ENCODE measurements around the gene IDI2. TPM values are rescaled to one million over a fixed set of nuclear protein-coding genes. Genes with fewer than 3 reads are reported as not detected.

Gene IDI2
- total RNA-seq, 1 experiment from 2014 or later: not detected

DNA sequence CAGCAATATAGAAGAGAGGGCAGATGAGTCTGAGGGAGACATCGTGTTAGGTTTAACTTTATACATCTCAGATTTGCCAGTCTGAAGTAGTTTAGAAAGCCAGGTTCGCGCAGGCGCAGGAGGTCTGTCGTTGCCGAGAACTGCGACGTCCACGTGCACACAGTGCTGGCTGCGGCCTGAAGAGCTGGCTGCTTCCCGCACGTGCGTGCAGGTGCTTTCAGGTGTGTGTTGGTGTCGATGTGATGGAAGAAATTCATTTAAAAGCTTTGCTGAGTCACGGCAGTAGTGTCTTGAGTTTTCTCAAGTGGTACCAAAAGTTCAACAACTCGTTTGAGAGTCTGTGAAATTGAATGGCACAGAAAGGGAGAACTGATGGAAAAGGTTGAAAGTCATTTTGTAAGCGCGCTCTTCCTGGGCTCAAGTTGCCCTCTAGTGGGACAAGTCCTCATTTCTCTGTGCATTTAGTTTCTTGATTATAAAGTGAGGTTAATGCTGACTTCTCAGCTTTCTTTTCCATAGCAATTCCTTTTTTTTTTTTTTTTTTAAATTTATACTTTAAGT, 49.2 kb upstream of the IDI2 start:
- DNase-seq (ENCODE audit: low read depth, low spot score): no peak
- ChIA-PET RAD21 (ENCODE audit: low non-redundant PET in 1 of 2, low total read pairs in 2 of 2, uncharacterized antibody in 2 of 2, unreplicated experiment in 2 of 2) (no interaction called here), POLR2A (no interaction called here), CTCF (no interaction called here)
- no peak overlapping the region for H3K27ac ChIP-seq (ENCODE audit: low read depth, low read length)
- peaks cover 3 to 5% of the 10 kb centered on the region in 2 experiments; a peak in 2 of 4 replicates for H3K36me3 ChIP-seq (ENCODE audit: control insufficient read depth in 1 of 2, insufficient read depth in 2 of 2, low read length in 2 of 2)
- no peak for TF ChIP-seq REST (IDR thresholded peaks at IDR 0.05; ENCODE audit: low read depth)
- peak in 2 of 3 experiments; percentile 26 to 30; a peak in 2 of 6 replicates for TF ChIP-seq CTCF (IDR thresholded peaks at IDR 0.05 in 2 of 3, conservative IDR thresholded peaks at IDR 0.05 in 1 of 3; ENCODE audit: borderline replicate concordance in 1 of 3, insufficient read depth in 1 of 3, low read depth in 2 of 3, low read length in 2 of 3)
- TF ChIP-seq RAD21 (IDR thresholded peaks at IDR 0.05; ENCODE audit: low read depth): peak; percentile 45; the same call in 1 of the 2 replicates
- H3K9me3 ChIP-seq (ENCODE audit: control insufficient read depth in 1 of 2, insufficient read depth in 1 of 2, low read depth in 1 of 2, low read length in 2 of 2): no peaks in the 10 kb centered on the region
- ATAC-seq: no peak; the same call in 1 of the 2 replicates
- H2AFZ ChIP-seq (ENCODE audit: low read depth, low read length, poor library complexity, severe bottlenecking): no peak overlapping the region
- intact Hi-C loops (cut with micrococcal nuclease): no loop called here
- H3K27me3 ChIP-seq (ENCODE audit: insufficient read depth, low read length): no peaks in the 10 kb centered on the region
- H3K4me2 ChIP-seq (ENCODE audit: low read length): no peak overlapping the region
- no TSS peak for BruUV-seq (replicated peaks)
- no peaks in the 10 kb centered on the region for H3K79me2 ChIP-seq (ENCODE audit: insufficient read depth, low read length)
- no peak overlapping the region for H3K4me3 ChIP-seq (replicated peaks in 1 of 2; ENCODE audit: low read depth in 1 of 2, low read length in 2 of 2)
- H3K4me1 ChIP-seq (ENCODE audit: control insufficient read depth in 1 of 2, insufficient read depth in 2 of 2, low read length in 2 of 2): no peaks in the 10 kb centered on the region
- no peak overlapping the region for H3K9ac ChIP-seq (ENCODE audit: low read length)
- no peaks in the 10 kb centered on the region for H3K9me2 ChIP-seq (ENCODE audit: insufficient read depth)
- H4K20me1 ChIP-seq (ENCODE audit: insufficient read depth): no peaks in the 10 kb centered on the region
